Ecto neural progenitor cell (in vitro differentiated cells): ENCODE measurements around the gene ATP8B4.
"Not testable (repeated sequence)": the region's sequence is repeated elsewhere in the genome, so short reads cannot be mapped to it uniquely, and the experiment has no call there.

Source experiments
- DNase-seq: peaks from one replicate; pipeline ENCODE4 v3.0.0-alpha.2; 2018; ENCODE audit warnings: low spot score

ATP8B4 gene

GRCh38 chr15:50109076-50109987 lies 9.7 kb downstream of the ATP8B4 start:
- no peak for DNase-seq

DNA sequence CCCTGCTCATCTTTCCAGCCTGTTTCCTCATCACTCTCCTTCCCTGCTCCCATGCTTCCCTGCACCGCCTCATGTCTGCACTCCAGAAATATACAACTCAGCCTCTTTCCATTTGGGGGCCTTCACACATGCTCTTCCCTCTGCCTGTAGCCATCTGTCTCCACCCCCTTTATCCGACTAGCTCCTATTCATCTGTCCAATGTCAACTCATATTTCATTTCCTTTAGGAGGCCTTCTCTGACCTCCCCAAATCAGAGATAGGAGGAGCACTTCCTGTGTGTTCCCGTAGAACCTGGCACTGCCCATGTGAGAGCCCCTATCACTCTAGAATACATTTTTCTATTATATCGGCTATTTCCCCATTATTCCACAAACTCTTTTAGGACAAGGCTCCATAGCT lies 10.6 kb downstream of the ATP8B4 start:
- DNase-seq, result no peak

GRCh38 chr15:50107591-50108408 lies 11.2 kb downstream of the ATP8B4 start:
- no peak for DNase-seq

GRCh38 chr15:50107157-50107556 lies 11.9 kb downstream of the ATP8B4 start:
- DNase-seq, result no peak

- no peak for DNase-seq
Measured at GRCh38 chr15:50106457-50106856, 12.6 kb downstream of the ATP8B4 start.

- DNase-seq, result no peak
Measured at GRCh38 chr15:50100486-50100885, 18.5 kb downstream of the ATP8B4 start.

- no peak for DNase-seq
Measured at GRCh38 chr15:50098545-50098944, 20.5 kb downstream of the ATP8B4 start.

DNA sequence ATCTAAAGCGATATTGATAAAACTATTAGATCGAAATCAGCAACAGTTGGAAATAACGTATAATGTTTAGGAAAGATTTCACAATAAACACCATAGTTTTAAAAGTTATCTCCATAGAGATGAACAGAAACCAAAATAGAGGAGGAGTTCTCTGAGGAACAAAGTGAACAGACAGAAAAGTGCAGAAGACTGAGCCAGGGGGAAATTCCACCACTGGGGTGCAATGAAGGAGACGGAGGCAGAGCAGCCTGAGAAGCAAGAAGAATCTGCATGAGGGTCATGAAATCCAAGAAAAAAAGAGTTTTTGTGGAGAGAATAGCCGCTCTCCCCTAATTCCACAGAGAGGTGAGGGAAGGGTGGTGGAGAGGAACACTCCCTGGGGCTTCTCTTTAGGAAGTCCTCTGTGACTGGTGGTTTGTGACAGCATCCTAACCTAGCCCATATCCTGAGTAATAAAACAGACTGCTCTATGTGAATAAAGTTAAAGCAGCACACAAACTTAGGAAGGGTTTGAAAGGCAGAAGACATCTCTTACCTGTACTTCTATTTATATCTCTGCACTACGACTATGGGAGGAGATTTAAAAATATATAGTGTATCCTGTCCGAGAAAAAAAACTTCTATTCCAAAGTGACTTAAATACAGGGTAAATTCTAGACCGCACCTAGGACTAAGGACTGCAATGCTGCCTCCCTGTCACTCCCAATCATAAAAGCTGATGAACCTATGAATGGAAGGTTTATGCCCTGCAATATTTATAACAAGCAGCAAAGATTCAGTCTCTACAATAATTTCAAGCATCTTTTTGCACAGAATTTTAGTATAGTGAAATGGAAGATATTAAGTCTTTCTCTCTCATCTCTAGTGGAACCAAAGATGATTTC lies 22.9 kb downstream of the ATP8B4 start:
- no peak for DNase-seq

GRCh38 chr15:50089386-50089785 lies 29.6 kb downstream of the ATP8B4 start:
- not testable (repeated sequence) for DNase-seq

- DNase-seq, result no peak
Measured at GRCh38 chr15:50084932-50085331, 34.1 kb downstream of the ATP8B4 start.

DNA sequence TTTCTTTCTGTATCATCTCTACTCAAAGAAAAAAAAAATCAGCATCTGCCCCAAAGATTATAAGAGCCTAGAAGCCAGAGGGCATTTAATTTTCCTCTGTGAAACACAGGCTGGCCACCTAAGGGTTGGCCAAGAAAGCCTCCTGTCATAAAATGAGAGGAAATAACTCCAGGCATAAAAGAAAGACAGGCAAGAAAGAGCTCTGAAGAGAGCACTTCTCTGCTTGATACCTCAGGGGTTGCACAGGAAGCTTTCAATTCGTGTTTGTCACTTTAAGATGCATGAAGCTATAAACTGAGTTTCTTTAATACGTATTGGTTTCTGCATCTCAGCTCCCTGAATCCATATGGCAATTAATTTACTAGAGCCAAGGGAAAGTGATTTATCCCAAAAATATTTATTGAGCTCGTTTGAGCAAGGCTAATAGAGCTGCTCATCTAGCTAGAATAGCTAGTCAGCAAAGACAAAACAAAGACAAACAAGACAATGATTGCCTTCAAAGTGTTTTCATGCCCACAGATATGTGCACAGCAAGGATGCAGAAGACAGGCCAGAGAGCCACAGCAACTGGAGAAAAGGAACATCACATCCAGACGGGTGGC lies 35.5 kb downstream of the ATP8B4 start:
- DNase-seq, result no peak

- no peak for DNase-seq
Measured at GRCh38 chr15:50082066-50082465, 37.0 kb downstream of the ATP8B4 start.

DNA sequence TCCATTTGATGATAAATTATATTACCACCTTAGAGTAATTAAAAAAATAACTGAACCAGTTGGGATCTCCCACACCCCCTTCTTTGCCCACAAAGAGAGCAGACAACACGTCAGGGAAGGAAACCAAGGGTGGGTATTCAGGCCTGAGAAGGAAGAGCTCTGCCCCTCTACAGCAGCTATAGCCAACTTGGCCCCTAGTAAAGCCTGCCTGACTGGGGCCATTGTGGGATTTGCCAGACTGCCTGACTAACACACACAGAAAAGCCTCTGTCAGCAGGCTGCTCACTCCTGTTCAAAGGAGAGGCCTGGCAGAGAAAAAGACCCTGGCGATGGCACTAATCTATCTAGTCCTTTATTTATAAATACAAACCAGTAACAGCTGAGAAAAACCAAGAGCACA lies 41.4 kb downstream of the ATP8B4 start:
- DNase-seq, result no peak

GRCh38 chr15:50077176-50077575 lies 41.9 kb downstream of the ATP8B4 start:
- DNase-seq, result no peak

DNA sequence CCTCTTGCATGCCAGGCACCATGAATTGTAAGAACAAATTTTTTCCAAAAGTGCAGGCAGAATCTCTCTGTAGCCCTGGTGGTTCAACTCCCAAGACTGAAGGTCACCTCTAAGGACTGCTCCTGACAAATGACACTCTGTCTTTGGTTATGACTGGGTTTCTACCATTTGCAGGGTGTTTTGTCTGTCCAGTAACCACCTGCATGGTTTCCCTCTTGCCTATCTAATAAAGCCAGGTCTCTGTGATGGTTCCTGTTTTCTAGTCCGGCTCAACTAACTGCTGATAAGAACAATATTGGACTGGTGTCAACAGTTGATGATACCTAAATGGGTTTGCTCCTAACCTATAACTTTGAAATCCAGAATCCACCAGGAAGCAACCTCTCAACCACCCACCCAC lies 43.7 kb downstream of the ATP8B4 start:
- DNase-seq, result no peak

DNA sequence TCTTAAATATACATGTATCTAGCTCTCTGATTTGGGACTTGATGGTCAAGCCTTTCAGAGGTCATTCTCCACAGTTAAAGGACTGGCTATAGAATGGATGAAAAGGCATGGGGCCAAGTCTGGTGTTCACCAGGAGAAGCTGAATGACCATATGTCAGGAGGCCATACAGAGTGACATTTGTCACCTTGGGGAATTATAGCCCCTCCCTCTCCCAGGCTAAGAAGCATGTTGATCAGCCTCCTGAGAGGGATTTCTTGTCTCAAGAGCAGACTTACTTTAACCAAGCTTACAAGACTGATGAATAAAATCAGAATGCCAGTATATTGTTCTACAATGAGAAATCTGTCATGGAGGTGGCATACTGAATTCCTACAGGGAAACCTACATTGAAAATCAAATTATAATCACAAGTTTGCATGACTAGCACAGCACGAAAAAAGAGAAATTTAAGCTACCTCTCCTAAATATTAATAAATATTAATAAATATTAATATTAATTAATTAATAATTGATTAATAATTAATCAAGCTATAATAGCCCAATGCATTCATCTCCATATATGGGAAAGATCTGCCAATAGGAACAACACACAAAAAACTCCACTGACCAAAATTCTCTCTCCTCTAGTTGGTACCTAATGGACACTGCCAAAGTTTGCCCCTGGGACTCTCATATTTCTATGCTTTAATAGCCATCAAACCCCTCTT lies 47.3 kb downstream of the ATP8B4 start:
- DNase-seq, result no peak

DNA sequence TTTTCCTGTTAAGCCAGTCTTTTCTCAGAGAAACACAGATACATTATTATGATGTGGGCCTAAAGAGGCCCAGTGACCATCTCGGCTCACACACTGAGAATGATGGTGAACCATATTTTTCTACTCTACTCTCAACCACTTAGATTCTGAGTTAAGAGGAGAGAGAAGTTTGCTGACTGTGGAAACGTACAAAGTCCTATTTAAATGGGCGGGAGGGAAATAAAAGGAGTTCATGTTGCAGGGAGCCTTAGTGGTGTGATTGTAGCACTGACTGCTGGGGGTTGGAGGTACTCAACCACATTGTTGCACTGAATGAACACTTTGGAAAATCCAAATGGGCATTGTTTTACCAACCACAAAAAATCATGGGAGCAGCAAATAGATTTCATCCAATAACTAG lies 51.0 kb downstream of the ATP8B4 start:
- DNase-seq, result no peak

- no peak for DNase-seq
Measured at GRCh38 chr15:50067254-50067653, 51.8 kb downstream of the ATP8B4 start.

DNA sequence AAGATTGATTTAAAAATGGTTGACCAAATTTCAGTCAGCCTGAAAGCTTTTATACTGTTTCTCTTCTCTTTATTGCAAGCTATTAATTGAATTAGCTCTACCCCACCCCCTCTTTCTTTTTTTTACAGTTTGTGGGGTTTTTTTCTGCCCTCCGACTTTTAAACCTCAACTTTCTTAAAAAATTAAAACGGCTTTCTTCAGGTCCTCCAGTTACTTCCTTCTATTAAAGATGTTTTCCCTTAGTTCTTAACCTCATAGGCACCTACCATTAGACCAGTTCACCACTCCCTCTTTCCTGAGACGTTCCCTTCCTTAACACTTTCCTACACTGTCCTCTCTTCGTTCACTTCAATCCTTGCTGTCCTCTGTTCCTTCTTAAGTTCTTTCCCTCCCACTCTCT lies 52.4 kb downstream of the ATP8B4 start:
- no peak for DNase-seq

GRCh38 chr15:50066202-50066601 lies 52.8 kb downstream of the ATP8B4 start:
- DNase-seq, result no peak

GRCh38 chr15:50065279-50065678 lies 53.8 kb downstream of the ATP8B4 start:
- DNase-seq, result no peak
